Right renal cortex interstitium (tissue), 3 donors: ENCODE data around the gene SARDH. TPM values are rescaled to one million over a fixed set of nuclear protein-coding genes. Genes with fewer than 3 reads are reported as not detected.

ENCODE experiments used
- DNase-seq, 3 donors: peaks; one replicate each; pipeline ENCODE4 v3.0.0-alpha.2; 2013; ENCODE audit warnings: low read depth in 3 of 3, low spot score in 2 of 3
- polyA plus RNA-seq, 3 donors: library from polyadenylated mRNA; unstranded; fragments of 120-200 nt; gene quantifications; one replicate each; pipeline ENCODE4 v1.2.1, GENCODE V29; 2013; ENCODE audit not compliant: insufficient read length in 3 of 3

Gene SARDH
- polyA plus RNA-seq, 3 donors: 7.9 to 9.5 (median 9.3) TPM

GRCh38 chr9:133734590-133735414 is 3.4 kb downstream of the SARDH start:
- no peak for DNase-seq

DNA sequence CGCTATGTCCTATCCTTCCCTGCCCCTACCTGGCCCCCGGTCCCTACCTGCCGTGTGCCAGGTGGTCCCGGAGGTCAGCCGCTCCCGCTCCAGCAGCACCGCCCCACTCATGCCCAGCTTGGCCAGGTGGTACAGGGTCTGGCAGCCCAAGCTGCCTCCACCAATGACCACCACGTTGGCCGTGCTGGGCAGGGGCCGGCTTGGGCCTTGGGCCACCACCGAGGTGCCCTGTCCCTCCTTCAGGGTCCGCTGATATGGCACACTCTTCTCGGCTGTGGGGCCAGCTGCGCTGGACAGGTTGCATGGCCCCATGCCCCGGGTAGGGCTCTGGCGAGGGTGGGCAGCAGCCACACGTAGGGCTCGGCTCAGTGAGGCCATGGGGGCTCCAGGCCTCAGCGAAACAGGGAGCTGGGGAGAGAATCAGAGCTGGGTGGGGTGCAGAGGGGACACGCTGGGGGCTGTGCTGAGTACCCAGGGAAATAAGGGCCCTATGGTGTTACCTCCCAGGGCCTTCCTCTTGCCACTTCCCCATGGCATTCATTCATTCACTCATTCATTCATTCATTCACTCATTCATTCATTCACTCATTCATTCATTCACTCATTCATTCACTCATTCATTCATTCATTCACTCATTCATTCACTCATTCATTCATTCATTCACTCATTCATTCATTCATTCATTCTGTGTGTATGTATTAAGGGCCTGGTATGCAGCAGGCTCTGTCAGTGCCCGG is 4.2 kb downstream of the SARDH start:
- DNase-seq: no peak

DNA sequence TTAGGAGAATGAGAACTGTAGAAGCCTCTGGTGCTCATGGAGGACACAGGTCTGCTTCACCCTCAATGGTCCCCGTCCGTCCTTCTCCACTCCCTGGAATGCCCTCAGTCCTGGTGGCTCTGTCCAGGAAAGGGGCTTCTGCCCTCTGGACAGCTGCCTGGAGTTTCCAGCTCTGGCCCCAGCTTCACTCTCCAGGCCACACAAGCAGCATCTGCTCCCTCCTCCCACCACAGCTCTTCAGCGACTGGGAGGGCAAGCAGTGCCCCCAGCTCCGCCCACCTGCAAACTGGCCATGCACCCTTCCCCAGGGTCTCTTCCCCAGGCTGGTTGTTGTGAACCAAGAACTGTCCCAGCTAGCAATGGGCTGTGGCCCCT is 4.7 kb downstream of the SARDH start:
- DNase-seq: no peak

DNA sequence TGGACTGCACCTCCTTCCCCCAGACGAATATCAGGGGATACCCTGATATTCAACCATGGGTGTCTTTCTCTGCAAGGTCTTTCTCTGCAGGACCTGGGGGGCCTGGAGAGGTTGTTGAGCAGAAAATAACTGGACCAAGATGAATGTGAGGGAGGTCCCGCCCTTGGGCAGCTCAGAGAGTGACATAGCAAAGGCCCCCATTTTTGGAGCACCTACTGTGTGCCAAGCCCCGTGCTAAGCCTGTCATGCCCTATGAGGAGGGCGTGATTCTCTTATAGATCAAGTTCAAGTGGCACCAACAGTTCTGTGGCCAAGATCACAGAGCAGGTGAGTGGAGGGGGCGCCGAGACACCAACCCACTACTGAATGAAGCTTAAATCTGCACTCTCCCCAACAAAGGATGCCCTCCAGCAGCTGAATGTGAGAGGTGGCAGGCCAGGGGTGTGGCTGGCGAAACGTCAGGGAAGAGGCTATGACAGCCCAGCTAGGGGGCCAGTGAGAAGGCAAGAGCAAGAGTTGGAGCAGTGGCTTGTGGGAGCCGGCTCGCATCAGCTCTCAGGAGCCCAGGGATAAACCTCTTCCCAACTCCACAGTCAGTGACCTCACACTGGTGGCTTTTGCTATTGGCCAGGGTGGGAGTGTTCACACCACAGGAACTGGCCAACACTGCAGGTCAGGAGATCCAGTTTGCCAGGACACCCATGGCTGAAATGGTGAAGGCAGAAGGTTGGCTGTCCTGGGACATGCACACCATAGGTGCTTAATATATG is 5.3 kb downstream of the SARDH start:
- no peak for DNase-seq

DNA sequence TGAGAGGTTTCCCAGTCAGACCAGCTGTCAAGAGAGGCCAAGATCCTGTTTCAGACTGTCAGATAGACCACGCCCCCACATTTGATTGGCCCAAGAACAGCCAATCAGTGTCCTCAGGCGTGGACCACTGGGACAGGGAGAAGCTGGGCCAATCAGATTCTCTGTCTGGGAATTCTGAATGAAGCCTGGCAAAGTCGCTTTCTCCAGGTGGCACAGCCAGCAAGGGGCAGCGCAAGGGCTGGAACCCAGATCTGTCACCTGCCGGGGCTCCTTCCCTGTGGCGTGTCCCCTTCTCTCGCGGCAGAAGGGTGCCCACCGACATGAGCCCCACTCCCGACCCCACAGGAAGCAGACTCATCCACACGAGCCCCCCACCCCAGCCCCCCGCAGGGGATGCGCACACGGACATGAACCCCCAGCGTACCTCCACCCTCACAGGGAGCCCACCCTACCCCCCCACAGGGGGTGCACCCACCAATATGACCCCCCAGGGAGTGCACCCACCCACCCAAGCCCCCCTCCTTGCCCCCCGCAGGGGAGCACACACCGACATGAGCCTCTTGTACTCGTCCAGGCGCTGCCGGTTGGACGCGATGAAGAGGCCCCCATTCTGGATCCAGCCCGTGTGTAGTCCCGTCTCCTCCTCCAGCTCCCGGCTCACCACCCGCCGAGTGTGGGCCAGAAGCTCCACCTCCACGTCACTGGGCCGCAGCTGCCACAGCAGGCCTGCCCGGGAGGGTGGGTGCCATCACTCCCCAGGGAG is 6.1 kb downstream of the SARDH start:
- DNase-seq: no peak

DNA sequence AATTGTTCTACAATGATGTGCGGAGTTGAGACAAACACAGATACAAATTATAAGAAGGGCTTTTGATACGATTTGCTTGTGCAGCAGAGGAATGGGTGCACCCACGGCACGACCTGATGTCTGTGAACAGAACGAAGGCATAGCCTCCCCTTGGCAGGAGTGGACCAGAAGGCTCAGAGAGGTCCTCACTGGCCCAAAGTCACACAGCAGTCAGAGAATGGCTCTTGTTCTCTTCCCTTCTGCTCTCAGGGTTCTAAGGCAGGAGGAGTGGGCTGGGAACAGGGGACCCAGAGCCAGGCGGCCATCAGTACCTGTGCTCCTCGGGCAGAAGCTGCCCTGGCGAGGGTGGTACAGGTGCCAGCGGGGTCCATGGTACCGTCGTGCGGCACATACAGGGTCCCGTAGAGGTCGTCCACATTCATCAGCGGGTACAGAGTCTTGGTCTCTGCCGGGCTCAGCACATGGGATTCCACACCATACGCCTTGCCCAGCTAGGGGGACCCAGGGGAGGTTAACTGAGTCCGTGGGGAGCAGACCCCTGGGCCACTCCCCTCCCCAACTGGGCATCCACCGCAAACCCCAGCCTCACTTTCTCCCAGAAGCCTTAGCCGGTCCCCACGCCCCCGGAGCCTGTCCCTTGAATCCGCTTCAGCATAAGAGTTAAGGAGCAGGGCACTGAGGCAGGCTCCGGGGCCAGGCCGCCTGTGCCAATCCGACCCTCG is 7.0 kb downstream of the SARDH start:
- DNase-seq: no peak

- DNase-seq: no peak
These were observed 8.4 kb downstream of the SARDH start for GRCh38 chr9:133729617-133730281.

DNA sequence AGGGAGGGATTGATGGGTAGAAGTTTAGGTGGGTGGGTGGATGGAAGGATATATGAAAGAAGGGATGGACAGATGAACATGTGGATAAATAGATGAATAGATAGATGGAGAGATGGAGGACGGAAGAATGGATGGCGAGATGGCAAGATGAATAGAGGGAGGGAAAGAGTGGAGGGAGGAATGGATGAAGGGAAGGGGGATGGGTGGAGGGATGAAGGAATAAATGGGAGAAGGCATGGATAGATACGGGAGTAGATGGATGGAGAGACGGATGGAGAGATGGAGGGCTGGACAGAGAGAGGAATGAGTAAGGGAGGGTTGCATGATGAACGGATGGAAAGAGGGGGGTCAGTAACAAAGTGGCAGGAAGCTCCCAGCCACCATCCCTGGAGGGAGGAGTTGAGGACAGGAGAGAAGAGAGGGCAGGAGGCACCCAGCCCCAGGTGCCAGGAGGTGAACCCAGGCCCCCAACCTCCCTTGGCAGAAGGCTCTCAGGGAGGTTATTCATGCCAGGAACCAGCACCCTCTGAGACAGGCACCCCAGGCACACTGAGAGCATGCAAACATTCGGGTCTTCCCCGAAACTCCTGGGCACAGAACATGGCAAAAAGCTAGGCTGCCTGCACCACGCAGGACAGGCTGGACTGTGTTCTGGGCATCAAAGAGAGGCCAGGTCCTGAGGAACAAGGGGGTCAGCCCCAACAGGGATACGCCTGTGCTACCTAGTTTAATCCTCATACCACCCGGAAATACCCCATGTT is 9.1 kb downstream of the SARDH start:
- no peak for DNase-seq

- no peak for DNase-seq
These were observed 10.2 kb downstream of the SARDH start for GRCh38 chr9:133727876-133728441.

GRCh38 chr9:133727277-133727875 is 10.8 kb downstream of the SARDH start:
- DNase-seq: no peak

DNA sequence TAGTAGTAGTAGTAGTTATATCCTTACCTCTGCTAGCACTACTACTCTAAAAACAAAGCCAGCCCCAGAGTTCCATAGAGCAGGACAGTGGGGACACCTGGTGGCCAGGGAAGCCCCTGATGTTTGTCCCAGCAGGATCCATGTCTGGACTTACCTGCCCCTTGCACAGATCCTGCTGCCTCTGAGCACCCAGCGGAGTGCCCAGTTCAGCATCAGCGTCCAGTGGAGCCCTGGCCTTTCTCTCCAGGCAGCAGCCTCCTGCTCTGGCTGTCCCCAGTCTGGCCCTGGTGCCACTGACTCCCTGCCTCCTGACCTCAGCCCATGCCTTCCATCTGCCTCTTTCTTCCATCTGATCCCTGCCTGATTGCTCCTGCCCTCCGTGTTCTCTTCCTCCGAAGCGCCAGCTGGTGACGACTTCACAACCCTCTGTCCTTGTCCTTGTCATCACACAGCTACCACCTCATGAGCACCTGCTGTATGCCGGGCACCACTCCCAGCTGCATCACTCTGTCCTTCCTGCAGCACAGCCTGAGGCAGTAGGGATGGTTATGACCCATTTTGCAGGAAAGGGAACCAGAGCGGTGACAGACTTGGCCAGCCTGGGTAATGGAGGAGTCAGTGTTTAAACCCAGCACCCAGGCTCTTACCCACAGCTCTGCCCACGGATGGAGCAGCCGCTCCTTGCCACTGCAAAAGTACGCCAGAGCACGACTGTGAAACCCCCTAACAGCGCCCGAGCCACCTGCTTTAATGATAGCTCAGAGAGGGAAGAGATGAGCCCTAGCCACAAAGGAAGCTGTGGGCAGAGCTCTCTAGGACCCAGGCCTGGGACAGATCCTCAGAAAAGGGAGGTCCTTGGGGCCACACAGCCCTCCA is 11.5 kb downstream of the SARDH start:
- no peak for DNase-seq

DNA sequence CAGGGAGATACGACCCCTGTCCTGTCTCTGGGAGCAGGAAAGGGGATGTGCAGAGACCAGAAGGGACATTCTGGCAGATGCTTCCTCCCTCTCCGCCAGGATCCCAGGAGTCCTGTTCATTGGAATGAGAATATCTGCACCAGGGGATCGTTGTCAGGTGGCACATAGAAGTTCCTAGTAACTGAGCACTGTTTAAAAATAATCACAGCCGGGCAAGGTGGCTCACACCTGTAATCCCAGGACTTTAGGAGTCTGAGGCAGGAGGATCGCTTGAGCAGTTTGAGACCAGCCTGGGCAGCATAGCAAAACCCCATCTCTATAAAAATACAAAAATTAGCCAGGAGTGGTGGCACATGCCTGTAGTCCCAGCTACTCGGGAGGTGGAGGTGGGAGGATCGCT is 12.3 kb downstream of the SARDH start:
- no peak for DNase-seq

DNA sequence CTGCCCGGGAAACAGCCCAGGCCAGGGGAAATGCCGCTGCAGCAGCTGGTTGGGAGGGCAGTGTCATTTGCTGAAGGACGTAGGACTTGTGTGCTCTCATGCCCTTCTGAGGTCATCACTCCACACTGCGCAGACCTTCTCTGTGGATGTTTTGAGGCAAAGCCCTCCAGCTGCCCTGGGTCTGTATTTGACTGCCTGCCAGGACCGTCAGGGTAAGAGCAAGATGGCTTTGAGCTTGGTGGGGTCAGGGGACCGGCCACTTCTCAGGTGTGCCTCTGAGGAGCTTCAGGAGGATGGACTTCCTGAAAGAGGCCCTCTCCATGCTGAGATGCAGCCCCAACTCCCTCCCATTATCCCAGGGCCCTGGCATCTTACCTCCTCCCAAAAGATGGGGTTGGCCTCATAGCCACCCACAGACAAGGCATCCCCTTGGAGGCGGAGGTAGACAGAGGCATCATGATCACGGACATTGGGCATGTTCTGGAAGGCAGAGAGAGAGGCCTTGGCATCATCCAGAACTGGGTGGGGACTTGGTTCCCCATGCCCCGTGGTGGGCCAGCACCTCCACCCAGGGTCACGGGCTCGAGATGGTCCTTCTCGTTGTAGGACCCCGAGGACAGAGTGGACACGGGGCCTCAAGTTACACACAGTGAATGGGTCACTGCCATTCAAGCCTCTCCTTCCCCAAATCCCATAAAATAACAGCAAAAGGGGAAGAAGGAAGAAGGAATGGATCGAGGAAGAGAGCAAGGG is 19.4 kb downstream of the SARDH start:
- DNase-seq: no peak

DNA sequence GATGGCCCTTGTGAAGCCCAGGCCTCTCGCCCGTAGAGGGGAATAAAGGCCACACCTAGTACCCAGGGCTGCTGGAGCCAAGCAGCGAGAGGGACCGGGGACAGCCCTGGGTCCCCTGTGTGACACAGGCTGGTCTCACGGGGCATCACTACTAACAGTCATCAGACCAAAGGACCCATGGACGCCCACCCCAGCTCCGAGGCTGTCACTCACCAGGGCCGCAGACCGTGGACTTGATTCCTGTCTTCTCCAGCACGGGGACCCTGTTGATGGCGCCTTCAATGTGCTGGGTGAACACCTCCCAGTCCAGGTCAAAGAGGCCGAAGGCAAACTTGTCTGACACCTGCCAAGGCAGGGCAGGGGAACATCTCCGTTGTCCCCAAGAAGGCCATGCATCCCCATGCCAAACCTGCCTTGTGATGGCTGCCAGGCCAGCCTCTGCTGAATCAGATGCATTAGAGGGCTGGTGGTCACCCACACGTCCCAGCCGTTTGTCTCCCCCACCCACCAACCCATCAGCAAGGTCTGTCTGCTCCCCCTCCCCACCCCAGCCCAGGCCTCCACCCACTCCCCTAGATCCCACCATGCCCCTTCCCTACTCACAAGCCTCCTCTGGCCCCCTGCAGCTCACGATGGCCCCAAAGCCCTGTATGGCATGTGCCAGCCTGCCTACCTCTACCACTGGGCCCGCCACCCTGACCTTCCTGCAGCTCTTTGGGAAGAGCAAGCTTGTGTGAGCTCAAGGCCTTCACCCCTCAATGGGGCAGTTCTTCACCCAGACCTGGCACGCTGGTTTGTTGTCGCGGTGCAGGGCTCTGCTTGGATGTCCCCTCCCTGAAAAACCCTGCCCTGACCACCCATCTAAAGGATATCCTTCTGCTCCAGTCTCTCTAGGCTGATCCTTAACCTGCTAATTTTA is 20.8 kb downstream of the SARDH start:
- DNase-seq: no peak

GRCh38 chr9:133716564-133717112 is 21.5 kb downstream of the SARDH start:
- DNase-seq: no peak
